PC-9 (cell line): ENCODE results near the gene CAPZA1. TPM values are rescaled to one million over a fixed set of nuclear protein-coding genes. Genes with fewer than 3 reads are reported as not detected.

Experiments used
- BruUV-seq: library from RNA; stranded (reverse); fragments of 400-500 nt; replicated peaks from 2 replicates; lab custom pipeline; 2021; lab: Mats Ljungman, UMichigan
- CTCF ChIA-PET: fragments of 300-600 bp; sonication (Branson Sonifier 250); formaldehyde crosslinking; loops from one replicate; lab custom pipeline; 2022; ENCODE audit warnings: antibody characterized with exemption; lab: Charles Lee
- POLR2A ChIA-PET: fragments of 300-600 bp; sonication (Branson Sonifier 250); formaldehyde crosslinking; loops from one replicate; lab custom pipeline; 2022; ENCODE audit warnings: antibody characterized with exemption; ENCODE audit not compliant: unreplicated experiment; lab: Charles Lee
- DNase-seq, 2 experiments: peaks; one replicate each; pipeline versions ENCODE4 v3.0.0 to v3.0.0-alpha.2; 2015 to 2022; ENCODE audit warnings: mixed read lengths in 1 of 2
- H2AFZ ChIP-seq: fragments of 200-600 bp; sonication (generic); 2 replicates; pipeline ENCODE4 v1.8.1; 2017; ENCODE audit warnings: antibody characterized with exemption
- H3F3A ChIP-seq: fragments of 200-600 bp; sonication (generic); 2 replicates; pipeline ENCODE4 v1.8.1; 2017; ENCODE audit warnings: antibody characterized with exemption, mild to moderate bottlenecking, low read depth; ENCODE audit not compliant: insufficient read depth
- H3K27ac ChIP-seq: fragments of 200-600 bp; sonication (generic); 2 replicates; pipeline ENCODE4 v1.6.1; 2016; ENCODE audit warnings: mixed run types
- H3K27me3 ChIP-seq: fragments of 200-600 bp; sonication (generic); 2 replicates; pipeline ENCODE4 v1.6.1; 2016; ENCODE audit warnings: low read depth, mixed run types; ENCODE audit not compliant: insufficient read depth
- H3K36me3 ChIP-seq: fragments of 200-600 bp; sonication (generic); 2 replicates; pipeline ENCODE4 v1.6.1; 2016; ENCODE audit warnings: low read depth, mixed run types
- H3K4me1 ChIP-seq: fragments of 200-600 bp; sonication (generic); replicated peaks from 2 replicates; pipeline ENCODE4 v1.6.1; 2016; ENCODE audit warnings: mixed run types; ENCODE audit not compliant: insufficient read depth
- H3K4me2 ChIP-seq: fragments of 200-600 bp; sonication (generic); 2 replicates; pipeline ENCODE4 v1.6.1; 2017; ENCODE audit warnings: mixed run types
- H3K4me3 ChIP-seq: fragments of 200-600 bp; sonication (generic); 2 replicates; pipeline ENCODE4 v1.6.1; 2016; ENCODE audit warnings: mixed run types
- H3K79me2 ChIP-seq: fragments of 200-600 bp; sonication (generic); 2 replicates; pipeline ENCODE4 v1.6.1; 2017; ENCODE audit warnings: low read depth, mixed run types
- H3K9me2 ChIP-seq: fragments of 200-600 bp; sonication (generic); 2 replicates; pipeline ENCODE4 v1.8.1; 2017; ENCODE audit warnings: mild to moderate bottlenecking; ENCODE audit not compliant: insufficient read depth
- H3K9me3 ChIP-seq: fragments of 200-600 bp; sonication (generic); 2 replicates; pipeline ENCODE4 v1.8.1; 2016; ENCODE audit warnings: low read depth; ENCODE audit not compliant: insufficient read depth
- H4K20me1 ChIP-seq: fragments of 200-600 bp; sonication (generic); 2 replicates; pipeline ENCODE4 v1.8.1; 2017; ENCODE audit not compliant: insufficient read depth
- CTCF ChIP-seq: fragments of 200-600 bp; sonication (generic); conservative IDR thresholded peaks from 2 replicates; pipeline ENCODE4 v1.6.1; 2017; ENCODE audit warnings: mixed run types, antibody characterized with exemption, mild to moderate bottlenecking, moderate library complexity
- EZH2 ChIP-seq: fragments of 200-600 bp; sonication (generic); IDR thresholded peaks from 2 replicates; pipeline ENCODE4 v1.8.0; 2017; ENCODE audit warnings: antibody characterized with exemption, low read depth
- intact Hi-C: fragments of 100-400 bp; cut with micrococcal nuclease; formaldehyde crosslinking; loops from one replicate; pipeline ENCODE4 v1.10.0; 2022; ENCODE audit not compliant: unreplicated experiment
- total RNA-seq: library from RNA; stranded (reverse); gene quantifications from 2 replicates; pipeline ENCODE4 v1.2.3, GENCODE V29; 2021

CAPZA1 gene
- total RNA-seq, 1 experiment from 2014 or later, result 145 TPM

GRCh38 chr1:112711670-112712069 is 92.0 kb downstream of the CAPZA1 start:
- Histone ChIP-seq H3K9me2 (no peaks in the 10 kb centered on the region), H3K9me3 (no peaks in the 10 kb centered on the region), H3K4me1 (peaks cover 26% of the 10 kb centered on the region), H3K36me3 (no peaks in the 10 kb centered on the region), H3F3A (peaks cover 9% of the 10 kb centered on the region), H3K4me2 (no peak overlapping the region), H3K27me3 (no peaks in the 10 kb centered on the region), H3K79me2 (peaks cover 2% of the 10 kb centered on the region), H2AFZ (no peak overlapping the region), H4K20me1 (no peaks in the 10 kb centered on the region), H3K4me3 (no peak overlapping the region), H3K27ac (no peak overlapping the region)
- CTCF ChIA-PET, result no interaction called here
- POLR2A ChIA-PET, result no interaction called here
- no TSS peak for BruUV-seq
- no peak for TF ChIP-seq CTCF
- intact Hi-C loops, result no loop called here
- no peak for DNase-seq

GRCh38 chr1:112712191-112712590 is 92.6 kb downstream of the CAPZA1 start:
- Histone ChIP-seq H3K4me3 (no peak overlapping the region), H3K4me1 (peaks cover 26% of the 10 kb centered on the region), H3K27ac (no peak overlapping the region), H3K36me3 (no peaks in the 10 kb centered on the region), H2AFZ (no peak overlapping the region), H3K79me2 (no peaks in the 10 kb centered on the region), H3K27me3 (no peaks in the 10 kb centered on the region), H4K20me1 (no peaks in the 10 kb centered on the region), H3K9me2 (no peaks in the 10 kb centered on the region), H3K4me2 (no peak overlapping the region), H3K9me3 (no peaks in the 10 kb centered on the region), H3F3A (peaks cover 11% of the 10 kb centered on the region)
- ChIA-PET POLR2A (no interaction called here), CTCF (no interaction called here)
- TF ChIP-seq EZH2 (no peak), CTCF (no peak)
- no peak for DNase-seq
- intact Hi-C loops, result no loop called here
- BruUV-seq, result no TSS peak

- Histone ChIP-seq H3K4me2 (no peak overlapping the region), H3K9me2 (no peaks in the 10 kb centered on the region), H3F3A (peaks cover 11% of the 10 kb centered on the region), H3K27me3 (no peaks in the 10 kb centered on the region), H3K9me3 (no peaks in the 10 kb centered on the region), H3K27ac (no peak overlapping the region), H4K20me1 (no peaks in the 10 kb centered on the region), H3K4me3 (no peak overlapping the region), H3K4me1 (peaks cover 24% of the 10 kb centered on the region), H3K79me2 (no peaks in the 10 kb centered on the region), H3K36me3 (no peaks in the 10 kb centered on the region), H2AFZ (no peak overlapping the region)
- TF ChIP-seq EZH2 (no peak), CTCF (no peak)
- CTCF ChIA-PET, result no interaction called here
- intact Hi-C loops, result no loop called here
- DNase-seq, result no peak
- POLR2A ChIA-PET, result no interaction called here
- BruUV-seq, result no TSS peak
These were observed 93.1 kb downstream of the CAPZA1 start for GRCh38 chr1:112712701-112713128.
